Measurements from ENCODE around the gene DYRK3.

DNA sequence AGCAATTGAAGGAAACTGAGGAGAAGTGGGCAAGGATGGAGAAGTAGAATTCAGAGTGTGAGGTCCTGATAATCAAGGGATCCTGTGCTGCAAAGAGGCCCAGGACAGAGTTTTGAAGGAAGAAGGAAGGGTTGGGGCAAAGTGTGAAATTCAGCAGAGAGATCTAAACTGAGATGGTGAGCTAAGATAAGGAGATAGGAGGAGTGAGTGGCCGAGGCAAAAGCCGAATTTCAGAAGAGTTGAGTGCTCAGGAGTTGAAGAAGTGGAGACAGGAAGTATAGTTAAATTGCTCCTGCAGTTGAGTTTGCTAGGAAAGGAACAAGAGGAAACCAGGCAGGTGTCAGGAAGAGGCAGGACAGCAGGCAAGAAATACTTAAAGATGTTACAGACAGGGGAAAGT, 33.0 kb downstream of the DYRK3 start:
- TF ChIP-seq, protein P1, sequence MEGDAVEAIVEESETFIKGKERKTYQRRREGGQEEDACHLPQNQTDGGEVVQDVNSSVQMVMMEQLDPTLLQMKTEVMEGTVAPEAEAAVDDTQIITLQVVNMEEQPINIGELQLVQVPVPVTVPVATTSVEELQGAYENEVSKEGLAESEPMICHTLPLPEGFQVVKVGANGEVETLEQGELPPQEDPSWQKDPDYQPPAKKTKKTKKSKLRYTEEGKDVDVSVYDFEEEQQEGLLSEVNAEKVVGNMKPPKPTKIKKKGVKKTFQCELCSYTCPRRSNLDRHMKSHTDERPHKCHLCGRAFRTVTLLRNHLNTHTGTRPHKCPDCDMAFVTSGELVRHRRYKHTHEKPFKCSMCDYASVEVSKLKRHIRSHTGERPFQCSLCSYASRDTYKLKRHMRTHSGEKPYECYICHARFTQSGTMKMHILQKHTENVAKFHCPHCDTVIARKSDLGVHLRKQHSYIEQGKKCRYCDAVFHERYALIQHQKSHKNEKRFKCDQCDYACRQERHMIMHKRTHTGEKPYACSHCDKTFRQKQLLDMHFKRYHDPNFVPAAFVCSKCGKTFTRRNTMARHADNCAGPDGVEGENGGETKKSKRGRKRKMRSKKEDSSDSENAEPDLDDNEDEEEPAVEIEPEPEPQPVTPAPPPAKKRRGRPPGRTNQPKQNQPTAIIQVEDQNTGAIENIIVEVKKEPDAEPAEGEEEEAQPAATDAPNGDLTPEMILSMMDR (IDR thresholded peaks at IDR 0.05) = no peak
- TF ChIP-seq POLR2A (IDR thresholded peaks at IDR 0.05) = no peak
- no peak for TF ChIP-seq POLR2AphosphoS5 (IDR thresholded peaks at IDR 0.05)

Measured in stomach (tissue), 4 donors.